ENCODE measurements around the gene MLF2.

DNA sequence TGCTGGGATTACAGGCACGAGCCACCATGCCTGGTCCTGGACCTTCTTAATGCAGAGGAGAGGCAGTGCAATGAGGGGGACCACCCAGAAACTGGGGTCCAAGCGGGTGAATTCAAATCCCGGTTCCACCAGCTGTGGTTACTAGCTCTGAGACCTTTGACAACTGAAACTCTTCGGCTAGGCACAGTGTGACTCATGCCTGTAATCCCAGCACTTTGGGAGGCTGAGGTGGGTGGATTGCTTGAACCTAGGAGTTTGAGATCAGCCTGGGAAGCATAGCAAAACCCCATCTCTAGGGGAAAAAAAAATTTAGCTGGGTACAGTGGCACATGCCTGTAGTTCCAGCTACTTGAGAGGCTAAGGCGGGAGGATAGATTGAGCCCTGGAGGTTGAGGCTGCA is 31.4 kb upstream of the MLF2 start:
- TF ChIP-seq, protein P1, sequence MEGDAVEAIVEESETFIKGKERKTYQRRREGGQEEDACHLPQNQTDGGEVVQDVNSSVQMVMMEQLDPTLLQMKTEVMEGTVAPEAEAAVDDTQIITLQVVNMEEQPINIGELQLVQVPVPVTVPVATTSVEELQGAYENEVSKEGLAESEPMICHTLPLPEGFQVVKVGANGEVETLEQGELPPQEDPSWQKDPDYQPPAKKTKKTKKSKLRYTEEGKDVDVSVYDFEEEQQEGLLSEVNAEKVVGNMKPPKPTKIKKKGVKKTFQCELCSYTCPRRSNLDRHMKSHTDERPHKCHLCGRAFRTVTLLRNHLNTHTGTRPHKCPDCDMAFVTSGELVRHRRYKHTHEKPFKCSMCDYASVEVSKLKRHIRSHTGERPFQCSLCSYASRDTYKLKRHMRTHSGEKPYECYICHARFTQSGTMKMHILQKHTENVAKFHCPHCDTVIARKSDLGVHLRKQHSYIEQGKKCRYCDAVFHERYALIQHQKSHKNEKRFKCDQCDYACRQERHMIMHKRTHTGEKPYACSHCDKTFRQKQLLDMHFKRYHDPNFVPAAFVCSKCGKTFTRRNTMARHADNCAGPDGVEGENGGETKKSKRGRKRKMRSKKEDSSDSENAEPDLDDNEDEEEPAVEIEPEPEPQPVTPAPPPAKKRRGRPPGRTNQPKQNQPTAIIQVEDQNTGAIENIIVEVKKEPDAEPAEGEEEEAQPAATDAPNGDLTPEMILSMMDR (IDR thresholded peaks at IDR 0.05; ENCODE audit: poor library complexity), result no peak
- TF ChIP-seq EZH2phosphoT487 (IDR thresholded peaks at IDR 0.05; ENCODE audit: low read depth, severe bottlenecking, unreplicated experiment), result no peak
- TF ChIP-seq EZH2 (IDR thresholded peaks at IDR 0.05; ENCODE audit: borderline replicate concordance), result no peak
